ENCODE measurements around the gene ADAP1.

- TF ChIP-seq CTCF (IDR thresholded peaks at IDR 0.05) (peak in 2 of 3 donors; percentile 97 to 98), POLR2A (IDR thresholded peaks at IDR 0.05) (no peak)
Observed at GRCh38 chr7:992709-993607, 38.5 kb upstream of the ADAP1 start.

Measured in lower leg skin (tissue), 3 donors.